ENCODE measurements around the gene HNF1B.

Gene HNF1B

DNA sequence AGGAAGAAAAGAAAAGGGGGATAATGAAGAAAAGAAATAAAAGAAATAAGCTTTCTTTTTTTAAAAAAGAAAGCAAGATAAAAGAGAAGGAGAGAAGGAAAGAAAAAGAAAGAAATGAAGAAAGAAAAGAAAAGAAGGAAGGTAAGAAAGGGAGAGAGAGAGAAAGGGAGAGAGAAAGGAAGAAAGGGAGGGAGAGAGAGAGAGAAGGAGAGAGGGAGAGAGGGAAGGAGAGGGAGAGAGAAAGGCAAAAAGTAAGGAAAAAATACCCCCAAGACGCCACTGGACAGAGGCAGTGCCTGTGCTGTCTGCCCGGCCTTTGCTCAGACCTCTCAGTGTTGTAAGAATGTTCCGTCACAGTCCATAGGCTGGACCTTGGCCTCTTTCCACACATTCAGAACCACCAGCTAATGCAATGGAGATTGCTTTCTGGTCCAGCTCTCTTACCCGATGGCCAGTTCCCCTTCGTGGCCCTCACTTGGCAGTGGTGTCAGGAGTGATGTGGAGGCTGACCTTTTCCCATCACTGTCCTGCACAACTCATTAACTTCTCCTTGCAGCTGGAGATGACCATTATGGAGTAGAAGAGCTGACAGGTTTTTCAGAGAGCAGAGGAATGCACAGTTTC lies 14.3 kb upstream of the HNF1B start:
- Histone ChIP-seq H3K36me3 (ENCODE audit: insufficient read depth) (no peaks in the 10 kb centered on the region), H3K27me3 (ENCODE audit: insufficient read depth, low read depth) (peaks cover 7% of the 10 kb centered on the region; the same call in 1 of the 2 replicates), H3K27ac (no peak overlapping the region), H3K4me3 (IDR thresholded peaks at IDR 0.05; ENCODE audit: insufficient read depth, low read depth, low read length) (no peak overlapping the region), H3K4me2 (no peak overlapping the region), H3K4me1 (ENCODE audit: low read depth, poor library complexity, severe bottlenecking) (peaks cover 38% of the 10 kb centered on the region), H2AFZ (ENCODE audit: low read depth) (no peak overlapping the region), H3K79me2 (ENCODE audit: insufficient read depth, low read depth) (no peaks in the 10 kb centered on the region), H3K9ac (no peak overlapping the region), H4K20me1 (ENCODE audit: insufficient read depth) (no peaks in the 10 kb centered on the region)
- TF ChIP-seq, protein P1, sequence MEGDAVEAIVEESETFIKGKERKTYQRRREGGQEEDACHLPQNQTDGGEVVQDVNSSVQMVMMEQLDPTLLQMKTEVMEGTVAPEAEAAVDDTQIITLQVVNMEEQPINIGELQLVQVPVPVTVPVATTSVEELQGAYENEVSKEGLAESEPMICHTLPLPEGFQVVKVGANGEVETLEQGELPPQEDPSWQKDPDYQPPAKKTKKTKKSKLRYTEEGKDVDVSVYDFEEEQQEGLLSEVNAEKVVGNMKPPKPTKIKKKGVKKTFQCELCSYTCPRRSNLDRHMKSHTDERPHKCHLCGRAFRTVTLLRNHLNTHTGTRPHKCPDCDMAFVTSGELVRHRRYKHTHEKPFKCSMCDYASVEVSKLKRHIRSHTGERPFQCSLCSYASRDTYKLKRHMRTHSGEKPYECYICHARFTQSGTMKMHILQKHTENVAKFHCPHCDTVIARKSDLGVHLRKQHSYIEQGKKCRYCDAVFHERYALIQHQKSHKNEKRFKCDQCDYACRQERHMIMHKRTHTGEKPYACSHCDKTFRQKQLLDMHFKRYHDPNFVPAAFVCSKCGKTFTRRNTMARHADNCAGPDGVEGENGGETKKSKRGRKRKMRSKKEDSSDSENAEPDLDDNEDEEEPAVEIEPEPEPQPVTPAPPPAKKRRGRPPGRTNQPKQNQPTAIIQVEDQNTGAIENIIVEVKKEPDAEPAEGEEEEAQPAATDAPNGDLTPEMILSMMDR (conservative IDR thresholded peaks at IDR 0.05; ENCODE audit: low read depth, low read length), result no peak

DNA sequence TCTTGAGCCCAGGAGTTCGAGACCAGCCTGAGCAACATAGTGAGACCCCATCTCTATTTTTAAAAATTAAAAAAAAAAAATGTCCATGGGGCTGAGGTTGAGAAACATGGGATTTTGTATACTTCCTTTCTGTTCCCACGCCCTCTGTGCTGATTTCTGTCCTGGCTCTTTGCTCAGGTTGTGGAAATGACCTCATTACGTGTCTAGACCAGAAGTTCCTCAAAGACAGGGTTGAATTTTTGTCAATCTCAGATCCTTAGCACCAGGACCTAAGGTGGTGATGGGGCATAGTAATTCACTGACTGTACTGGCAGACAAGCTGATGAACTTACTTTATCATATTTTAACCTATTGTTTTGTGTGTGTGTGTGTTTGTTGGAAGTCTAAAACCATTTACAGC lies 11.2 kb upstream of the HNF1B start:
- H3K9ac ChIP-seq, result no peak overlapping the region
- no peaks in the 10 kb centered on the region for H4K20me1 ChIP-seq (ENCODE audit: insufficient read depth)
- H2AFZ ChIP-seq (ENCODE audit: low read depth), result no peak overlapping the region
- peaks cover 7% of the 10 kb centered on the region; the same call in 1 of the 2 replicates for H3K27me3 ChIP-seq (ENCODE audit: insufficient read depth, low read depth)
- H3K36me3 ChIP-seq (ENCODE audit: insufficient read depth), result no peaks in the 10 kb centered on the region
- TF ChIP-seq, protein P1 (conservative IDR thresholded peaks at IDR 0.05; ENCODE audit: low read depth, low read length), result no peak
- H3K79me2 ChIP-seq (ENCODE audit: insufficient read depth, low read depth), result no peaks in the 10 kb centered on the region
- no peak overlapping the region for H3K4me2 ChIP-seq
- H3K27ac ChIP-seq, result no peak overlapping the region
- peaks cover 10% of the 10 kb centered on the region for H3K4me1 ChIP-seq (ENCODE audit: low read depth, poor library complexity, severe bottlenecking)
- no peak overlapping the region for H3K4me3 ChIP-seq (IDR thresholded peaks at IDR 0.05; ENCODE audit: insufficient read depth, low read depth, low read length)

DNA sequence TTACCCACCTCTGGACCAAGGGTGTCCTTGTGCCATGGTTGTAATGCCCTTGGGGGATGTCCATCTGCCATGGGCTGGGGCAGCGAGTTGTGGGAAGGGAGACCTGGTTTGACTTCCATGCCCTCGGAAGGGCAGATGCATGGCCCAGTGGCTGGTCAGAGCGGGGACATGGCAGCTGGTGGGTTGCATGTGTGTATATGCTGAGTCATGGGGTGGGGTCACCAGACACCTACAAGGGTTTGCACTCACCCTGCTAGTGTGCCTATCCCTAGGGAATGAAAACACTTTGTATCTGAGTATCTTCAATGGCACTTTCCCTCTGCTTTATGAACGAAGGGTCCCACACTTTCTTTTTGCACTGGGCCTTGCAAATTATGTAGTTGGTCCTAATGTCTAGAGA lies 10.6 kb upstream of the HNF1B start:
- Histone ChIP-seq H2AFZ (ENCODE audit: low read depth) (no peak overlapping the region), H3K4me3 (IDR thresholded peaks at IDR 0.05; ENCODE audit: insufficient read depth, low read depth, low read length) (no peak overlapping the region), H3K4me2 (no peak overlapping the region), H3K27me3 (ENCODE audit: insufficient read depth, low read depth) (peaks cover 7% of the 10 kb centered on the region; the same call in 1 of the 2 replicates), H3K9ac (no peak overlapping the region), H4K20me1 (ENCODE audit: insufficient read depth) (no peaks in the 10 kb centered on the region), H3K27ac (no peak overlapping the region), H3K79me2 (ENCODE audit: insufficient read depth, low read depth) (no peaks in the 10 kb centered on the region), H3K36me3 (ENCODE audit: insufficient read depth) (no peaks in the 10 kb centered on the region), H3K4me1 (ENCODE audit: low read depth, poor library complexity, severe bottlenecking) (peaks cover 4% of the 10 kb centered on the region)
- TF ChIP-seq, protein P1 (conservative IDR thresholded peaks at IDR 0.05; ENCODE audit: low read depth, low read length), result no peak

DNA sequence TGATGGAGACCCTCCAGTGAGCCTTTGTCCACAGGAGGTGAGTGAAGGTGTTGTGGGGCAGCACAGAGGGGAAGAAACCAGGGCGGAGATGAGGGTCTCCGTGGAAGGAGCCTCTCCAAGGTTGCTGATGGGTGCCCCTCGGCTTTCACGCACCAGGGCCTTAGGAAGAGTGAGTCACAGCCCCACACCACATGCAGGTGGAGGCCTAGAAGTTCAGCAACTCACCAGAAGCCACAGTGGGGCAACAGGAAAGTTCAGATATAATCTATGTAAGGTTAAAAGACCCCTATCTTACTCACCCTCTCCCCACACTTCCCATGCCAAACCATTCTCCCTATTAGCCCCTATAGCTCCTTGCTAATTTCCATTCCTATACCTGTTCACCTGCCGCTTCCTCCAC lies 9.5 kb upstream of the HNF1B start:
- Histone ChIP-seq H3K79me2 (ENCODE audit: insufficient read depth, low read depth) (no peaks in the 10 kb centered on the region), H3K4me1 (ENCODE audit: low read depth, poor library complexity, severe bottlenecking) (no peaks in the 10 kb centered on the region), H3K4me3 (IDR thresholded peaks at IDR 0.05; ENCODE audit: insufficient read depth, low read depth, low read length) (no peak overlapping the region), H3K27ac (no peak overlapping the region), H3K27me3 (ENCODE audit: insufficient read depth, low read depth) (peaks cover 3% of the 10 kb centered on the region; the same call in 1 of the 2 replicates), H2AFZ (ENCODE audit: low read depth) (no peak overlapping the region), H3K36me3 (ENCODE audit: insufficient read depth) (no peaks in the 10 kb centered on the region), H3K9ac (no peak overlapping the region), H3K4me2 (no peak overlapping the region), H4K20me1 (ENCODE audit: insufficient read depth) (no peaks in the 10 kb centered on the region)
- TF ChIP-seq, protein P1 (conservative IDR thresholded peaks at IDR 0.05; ENCODE audit: low read depth, low read length), result no peak
